ENCODE results near the gene EML1. TPM values are rescaled to one million over a fixed set of nuclear protein-coding genes. Genes with fewer than 3 reads are reported as not detected.

The EML1 gene
- total RNA-seq, 1 experiment from 2014 or later = 2.5 TPM

DNA sequence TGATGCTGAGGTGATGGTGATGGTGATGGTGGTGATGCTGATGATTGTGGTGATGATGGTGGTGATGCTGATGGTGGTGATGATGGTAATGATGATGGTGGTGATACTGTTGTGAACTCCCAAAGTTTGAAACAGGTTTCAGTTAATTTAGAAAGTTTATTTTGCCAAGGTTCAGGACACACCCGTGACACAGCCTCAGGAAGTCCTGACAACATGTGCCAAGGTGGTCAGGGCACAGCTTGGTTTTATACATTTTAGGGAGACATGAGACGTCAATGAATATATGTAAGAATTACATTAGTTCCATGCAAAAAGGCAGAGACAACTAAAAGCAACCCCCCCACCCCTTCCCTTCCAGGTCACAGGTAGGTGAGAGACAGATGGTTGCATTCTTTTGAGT, 159.2 kb downstream of the EML1 start:
- no peak for DNase-seq
- Mint-ChIP-seq H3K27me3 (ENCODE audit: unreplicated experiment) (no peaks in the 10 kb centered on the region), H3K4me3 (ENCODE audit: low read depth, unreplicated experiment) (no peak overlapping the region), H3K27ac (ENCODE audit: unreplicated experiment) (no peak overlapping the region), H3K9me3 (ENCODE audit: low read depth, unreplicated experiment) (no peaks in the 10 kb centered on the region), H3K36me3 (ENCODE audit: insufficient read depth, unreplicated experiment) (no peaks in the 10 kb centered on the region), H3K4me1 (ENCODE audit: low read depth, unreplicated experiment) (no peaks in the 10 kb centered on the region)
- no TSS peak for BruUV-seq (replicated peaks)
- intact Hi-C loops (cut with micrococcal nuclease; ENCODE audit: unreplicated experiment) = no loop called here
- TF ChIP-seq, protein P1, sequence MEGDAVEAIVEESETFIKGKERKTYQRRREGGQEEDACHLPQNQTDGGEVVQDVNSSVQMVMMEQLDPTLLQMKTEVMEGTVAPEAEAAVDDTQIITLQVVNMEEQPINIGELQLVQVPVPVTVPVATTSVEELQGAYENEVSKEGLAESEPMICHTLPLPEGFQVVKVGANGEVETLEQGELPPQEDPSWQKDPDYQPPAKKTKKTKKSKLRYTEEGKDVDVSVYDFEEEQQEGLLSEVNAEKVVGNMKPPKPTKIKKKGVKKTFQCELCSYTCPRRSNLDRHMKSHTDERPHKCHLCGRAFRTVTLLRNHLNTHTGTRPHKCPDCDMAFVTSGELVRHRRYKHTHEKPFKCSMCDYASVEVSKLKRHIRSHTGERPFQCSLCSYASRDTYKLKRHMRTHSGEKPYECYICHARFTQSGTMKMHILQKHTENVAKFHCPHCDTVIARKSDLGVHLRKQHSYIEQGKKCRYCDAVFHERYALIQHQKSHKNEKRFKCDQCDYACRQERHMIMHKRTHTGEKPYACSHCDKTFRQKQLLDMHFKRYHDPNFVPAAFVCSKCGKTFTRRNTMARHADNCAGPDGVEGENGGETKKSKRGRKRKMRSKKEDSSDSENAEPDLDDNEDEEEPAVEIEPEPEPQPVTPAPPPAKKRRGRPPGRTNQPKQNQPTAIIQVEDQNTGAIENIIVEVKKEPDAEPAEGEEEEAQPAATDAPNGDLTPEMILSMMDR (IDR thresholded peaks at IDR 0.05; ENCODE audit: unreplicated experiment) = no peak
- CTCF ChIA-PET = no interaction called here

DNA sequence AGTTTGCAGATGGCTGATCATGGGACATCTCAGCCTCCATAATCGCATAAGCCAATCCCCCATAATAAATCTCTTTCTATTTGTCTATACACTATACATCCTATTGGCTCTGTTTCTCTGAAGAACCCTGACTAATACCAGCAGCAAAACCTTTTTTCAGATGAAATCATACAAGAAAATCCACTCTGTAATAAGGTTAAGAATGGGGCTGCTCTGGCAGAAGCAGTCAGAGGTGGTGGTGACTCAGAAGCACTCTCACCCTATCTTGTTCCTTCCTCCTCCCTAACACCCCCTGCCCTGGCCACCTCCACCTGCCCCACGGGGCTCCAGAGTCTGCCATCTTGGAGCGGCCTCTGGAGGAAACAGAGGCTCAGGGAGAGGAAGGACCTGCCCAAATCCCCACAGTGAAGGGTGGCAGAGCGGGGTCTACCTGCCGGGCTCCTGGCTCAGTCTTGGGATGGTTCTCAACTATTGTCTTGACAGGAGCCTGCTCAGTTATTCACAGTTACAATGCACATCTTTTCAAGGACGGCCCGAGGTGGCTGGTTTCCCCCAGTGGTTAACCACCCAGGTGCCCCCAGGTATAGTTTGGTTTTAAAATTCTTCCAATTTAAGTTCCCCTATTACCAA, 162.7 kb downstream of the EML1 start:
- Mint-ChIP-seq H3K4me1 (ENCODE audit: low read depth, unreplicated experiment) (no peaks in the 10 kb centered on the region), H3K27ac (ENCODE audit: unreplicated experiment) (no peak overlapping the region), H3K9me3 (ENCODE audit: low read depth, unreplicated experiment) (no peaks in the 10 kb centered on the region), H3K4me3 (ENCODE audit: low read depth, unreplicated experiment) (no peak overlapping the region), H3K36me3 (ENCODE audit: insufficient read depth, unreplicated experiment) (no peaks in the 10 kb centered on the region), H3K27me3 (ENCODE audit: unreplicated experiment) (peaks cover 28% of the 10 kb centered on the region)
- BruUV-seq (replicated peaks) = no TSS peak
- CTCF ChIA-PET = interaction anchor here (0.7 kb wide), 1 partner anchor 56 kb away, joined by 3 read pairs; no protein-coding TSS in a partner anchor
- intact Hi-C loops (cut with micrococcal nuclease; ENCODE audit: unreplicated experiment) = no loop called here
- no peak for DNase-seq
- TF ChIP-seq, protein P1 (IDR thresholded peaks at IDR 0.05; ENCODE audit: unreplicated experiment) = no peak

DNA sequence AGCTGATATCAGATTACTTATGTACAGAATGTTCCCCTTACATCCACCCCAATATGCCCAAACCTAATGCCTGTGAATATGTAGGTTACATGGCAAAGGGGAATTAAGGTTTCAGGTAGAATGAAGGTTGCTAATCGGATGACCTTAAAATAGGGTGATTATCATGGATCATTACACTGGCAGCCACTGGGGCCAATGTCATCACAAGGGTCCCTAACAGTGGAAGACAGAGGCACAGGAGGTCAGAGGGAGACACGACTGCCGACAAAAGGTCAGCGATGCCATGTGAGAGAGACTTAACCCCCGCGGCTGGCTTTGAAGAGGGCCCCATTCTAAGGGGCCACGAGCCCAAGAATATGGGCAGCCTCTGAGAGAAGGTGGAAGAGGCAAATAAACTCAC, 165.2 kb downstream of the EML1 start:
- Mint-ChIP-seq H3K27me3 (ENCODE audit: unreplicated experiment) (peaks cover 39% of the 10 kb centered on the region), H3K36me3 (ENCODE audit: insufficient read depth, unreplicated experiment) (no peaks in the 10 kb centered on the region), H3K4me3 (ENCODE audit: low read depth, unreplicated experiment) (no peak overlapping the region), H3K27ac (ENCODE audit: unreplicated experiment) (no peak overlapping the region), H3K4me1 (ENCODE audit: low read depth, unreplicated experiment) (no peaks in the 10 kb centered on the region), H3K9me3 (ENCODE audit: low read depth, unreplicated experiment) (no peaks in the 10 kb centered on the region)
- no peak for DNase-seq
- intact Hi-C loops (cut with micrococcal nuclease; ENCODE audit: unreplicated experiment) = no loop called here
- BruUV-seq (replicated peaks) = no TSS peak
- CTCF ChIA-PET = no interaction called here
- TF ChIP-seq, protein P1 (IDR thresholded peaks at IDR 0.05; ENCODE audit: unreplicated experiment) = no peak

DNA sequence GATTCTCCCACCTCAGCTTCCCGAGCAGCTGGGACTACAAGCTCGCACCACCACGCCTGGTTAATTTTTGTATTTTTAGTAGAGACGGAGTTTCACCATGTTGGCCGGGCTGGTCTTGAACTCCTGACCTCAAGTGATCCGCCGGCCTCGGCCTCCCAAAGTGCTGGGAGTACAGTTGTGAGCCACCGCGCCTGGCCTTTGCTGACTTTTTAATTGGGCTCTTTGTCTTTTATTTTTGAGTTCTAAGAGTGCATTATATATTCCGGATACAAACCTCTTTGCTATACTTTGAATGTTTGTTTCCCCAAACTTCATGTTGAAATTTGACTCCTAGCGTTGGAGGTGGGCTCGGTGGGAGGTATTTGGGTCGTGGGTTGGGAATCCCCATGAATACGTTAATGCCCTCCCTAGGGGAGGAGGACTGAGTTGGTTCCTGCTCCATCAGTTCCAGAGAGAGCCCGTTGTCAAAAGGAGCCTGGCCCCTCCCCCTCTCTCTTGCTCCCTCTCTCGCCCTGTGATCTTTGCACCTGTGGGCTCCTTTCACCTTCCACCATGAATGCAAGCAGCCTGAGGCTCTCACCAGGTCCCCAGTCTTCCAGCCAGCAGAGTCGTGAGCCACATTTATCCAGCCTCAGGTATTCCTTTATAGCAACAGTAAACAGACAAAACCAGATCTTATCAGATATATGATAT, 168.8 kb downstream of the EML1 start:
- no TSS peak for BruUV-seq (replicated peaks)
- TF ChIP-seq, protein P1 (IDR thresholded peaks at IDR 0.05; ENCODE audit: unreplicated experiment) = no peak
- Mint-ChIP-seq H3K27me3 (ENCODE audit: unreplicated experiment) (peaks cover 39% of the 10 kb centered on the region), H3K4me1 (ENCODE audit: low read depth, unreplicated experiment) (no peaks in the 10 kb centered on the region), H3K27ac (ENCODE audit: unreplicated experiment) (no peak overlapping the region), H3K36me3 (ENCODE audit: insufficient read depth, unreplicated experiment) (no peaks in the 10 kb centered on the region), H3K4me3 (ENCODE audit: low read depth, unreplicated experiment) (no peak overlapping the region), H3K9me3 (ENCODE audit: low read depth, unreplicated experiment) (no peaks in the 10 kb centered on the region)
- no peak for DNase-seq
- CTCF ChIA-PET = no interaction called here
- intact Hi-C loops (cut with micrococcal nuclease; ENCODE audit: unreplicated experiment) = no loop called here

Measured in Calu3 (cell line).